HS-27A (cell line): ENCODE measurements around the gene RIPOR2.

Experiments
- DNase-seq: peaks from one replicate; pipeline ENCODE4 v3.0.0-alpha.2; 2012; ENCODE audit warnings: low read depth, missing footprints

The RIPOR2 gene

GRCh38 chr6:24844903-24845302, 90.9 kb downstream of the RIPOR2 start:
- no peak for DNase-seq

GRCh38 chr6:24844061-24844460, 91.7 kb downstream of the RIPOR2 start:
- no peak for DNase-seq

- DNase-seq: no peak
Measured at GRCh38 chr6:24840187-24840586, 95.6 kb downstream of the RIPOR2 start.

GRCh38 chr6:24838994-24839393, 96.8 kb downstream of the RIPOR2 start:
- DNase-seq: no peak

GRCh38 chr6:24838081-24838480, 97.7 kb downstream of the RIPOR2 start:
- no peak for DNase-seq

GRCh38 chr6:24836109-24836508, 99.7 kb downstream of the RIPOR2 start:
- no peak for DNase-seq

- DNase-seq: no peak
Measured at GRCh38 chr6:24833711-24834386, 101.9 kb downstream of the RIPOR2 start.

- DNase-seq: no peak
Measured at GRCh38 chr6:24832794-24833193, 103.0 kb downstream of the RIPOR2 start.

- DNase-seq: no peak
Measured at GRCh38 chr6:24831771-24832716, 103.7 kb downstream of the RIPOR2 start.

- DNase-seq: no peak
Measured at GRCh38 chr6:24829657-24830056, 106.1 kb downstream of the RIPOR2 start.

- no peak for DNase-seq
Measured at GRCh38 chr6:24827970-24828369, 107.8 kb downstream of the RIPOR2 start.

GRCh38 chr6:24827162-24827561, 108.6 kb downstream of the RIPOR2 start:
- no peak for DNase-seq

- DNase-seq: no peak
Measured at GRCh38 chr6:24825130-24825630, 110.6 kb downstream of the RIPOR2 start.

GRCh38 chr6:24824142-24824938, 111.4 kb downstream of the RIPOR2 start:
- DNase-seq: no peak

GRCh38 chr6:24823185-24823584, 112.6 kb downstream of the RIPOR2 start:
- DNase-seq: no peak

GRCh38 chr6:24822696-24823095, 113.1 kb downstream of the RIPOR2 start:
- DNase-seq: no peak

GRCh38 chr6:24821860-24822444, 113.8 kb downstream of the RIPOR2 start:
- DNase-seq: no peak

GRCh38 chr6:24818346-24818745, 117.4 kb downstream of the RIPOR2 start:
- no peak for DNase-seq

GRCh38 chr6:24809728-24810127, 126.0 kb downstream of the RIPOR2 start:
- DNase-seq: no peak

GRCh38 chr6:24807584-24807983, 128.2 kb downstream of the RIPOR2 start:
- DNase-seq: no peak

GRCh38 chr6:24802271-24803059, 133.3 kb downstream of the RIPOR2 start:
- no peak for DNase-seq
